ENCODE results near the gene TMEM95.
"Not testable (repeated sequence)": the region's sequence is repeated elsewhere in the genome, so short reads cannot be mapped to it uniquely, and the experiment has no call there.

TMEM95 gene

DNA sequence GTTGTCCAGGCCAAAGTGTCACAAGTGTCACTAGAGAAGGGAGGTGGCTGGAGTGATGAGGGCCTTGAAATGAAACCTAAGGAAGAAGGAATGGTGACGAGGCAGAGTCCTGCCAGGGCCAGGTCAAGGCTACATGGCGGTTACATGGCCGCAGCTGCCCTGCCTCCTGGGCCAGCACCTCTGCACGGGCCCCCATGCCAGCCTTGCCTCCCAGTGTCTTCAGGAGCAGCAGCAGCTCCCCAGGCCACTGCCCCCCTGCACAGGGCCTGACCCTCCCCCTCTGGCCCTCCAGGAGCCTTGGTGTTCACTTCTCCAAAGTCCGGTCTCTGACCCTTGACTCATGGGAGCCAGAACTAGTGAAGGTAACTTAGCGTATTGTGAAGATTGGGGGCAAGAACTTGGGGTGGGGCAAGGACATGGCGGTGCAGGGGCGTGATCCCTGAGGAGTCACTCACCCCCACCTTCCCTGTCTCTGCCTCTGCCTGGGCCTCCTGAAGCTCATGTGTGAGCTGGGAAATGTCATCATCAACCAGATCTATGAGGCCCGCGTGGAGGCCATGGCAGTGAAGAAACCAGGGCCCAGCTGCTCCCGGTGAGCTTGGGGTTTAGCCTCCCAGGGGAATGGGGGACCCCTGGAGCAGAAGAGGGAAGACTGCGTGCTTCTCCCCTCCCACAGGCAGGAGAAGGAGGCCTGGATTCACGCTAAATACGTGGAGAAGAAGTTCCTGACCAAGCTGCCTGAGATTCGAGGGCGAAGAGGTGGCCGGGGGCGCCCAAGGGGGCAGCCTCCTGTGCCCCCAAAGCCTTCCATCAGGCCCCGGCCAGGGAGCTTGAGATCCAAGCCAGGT lies 7.1 kb upstream of the TMEM95 start:
- DNase-seq = no peak

GRCh38 chr17:7348478-7349242 lies 6.3 kb upstream of the TMEM95 start:
- DNase-seq = no peak

DNA sequence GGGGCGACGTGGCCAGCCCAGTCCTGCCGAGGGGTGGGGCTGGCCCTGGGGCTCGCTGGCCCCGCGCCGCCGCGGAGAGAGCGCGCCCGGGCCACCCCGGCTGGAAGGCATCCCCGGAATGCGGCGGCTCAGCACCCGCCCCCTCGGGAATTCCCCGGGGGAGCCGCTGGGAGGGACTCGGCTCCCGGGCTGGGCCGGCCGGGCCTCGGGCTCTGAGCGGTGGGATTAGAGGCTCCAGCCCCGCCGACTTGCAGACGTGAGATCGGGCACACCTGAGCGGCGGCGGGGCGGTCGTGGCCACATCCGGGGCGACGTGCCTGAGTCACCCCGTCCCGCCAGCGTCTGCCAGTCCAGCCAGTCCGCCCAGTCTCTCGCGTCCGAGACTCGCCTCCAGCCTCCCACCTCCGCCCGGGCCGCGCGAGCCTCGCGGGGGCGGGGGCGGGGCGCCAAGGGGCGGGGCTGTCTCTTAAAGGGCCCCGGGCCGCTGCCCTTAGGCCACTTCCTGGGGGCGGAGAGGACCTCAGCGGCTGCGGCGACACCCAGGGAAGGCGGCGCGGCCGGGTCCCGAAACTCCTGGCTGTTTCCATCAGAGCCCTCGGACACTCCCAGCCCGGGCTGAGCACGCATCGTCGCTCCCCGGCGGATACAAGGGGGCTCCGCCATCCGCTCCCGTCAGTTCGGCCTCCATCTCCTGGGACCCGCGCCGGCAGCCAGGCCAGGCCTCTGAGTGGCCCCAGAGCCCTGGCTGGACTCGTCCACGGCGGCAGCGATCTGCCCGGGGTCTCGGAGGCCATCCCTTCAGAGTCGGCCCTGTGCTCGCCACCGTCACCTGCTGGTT lies 3.1 kb upstream of the TMEM95 start, which contains the start of gene KCTD11:
Gene KCTD11, plus strand, starts transcription at position 498 of the 838 bp plus-strand sequence.
- DNase-seq = no peak

- no peak for DNase-seq
These were observed 2.5 kb upstream of the TMEM95 start for GRCh38 chr17:7352503-7352889.

GRCh38 chr17:7352910-7353635 lies 1.9 kb upstream of the TMEM95 start:
- DNase-seq = no peak

DNA sequence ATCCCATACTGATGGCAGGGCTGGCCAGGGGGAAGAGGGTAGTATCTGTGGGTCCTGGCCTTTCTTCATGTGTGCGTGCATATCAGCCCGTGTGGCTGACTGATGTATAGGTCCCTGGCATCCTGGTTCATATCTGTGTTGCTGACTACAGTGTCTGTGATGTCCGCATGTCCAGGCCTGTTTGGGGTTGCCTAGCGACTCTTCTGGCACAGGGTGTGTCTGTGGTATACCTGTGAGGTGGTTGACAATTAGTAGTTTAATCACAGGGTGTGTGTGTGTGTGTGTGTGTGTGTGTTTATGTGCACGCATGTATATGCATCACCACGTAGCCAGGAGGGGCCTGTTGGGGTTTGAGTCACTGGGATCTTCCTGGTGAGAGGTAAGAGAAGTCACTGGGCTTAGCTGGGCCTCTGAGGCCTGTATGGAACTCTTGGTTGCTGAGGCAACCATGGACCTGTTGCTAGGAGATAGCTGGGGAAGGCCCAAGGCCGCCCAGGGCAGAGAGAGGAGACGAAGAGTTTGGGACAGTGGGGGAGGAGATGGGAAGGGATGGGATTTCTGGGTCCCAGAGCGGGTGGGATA lies 603 bp upstream of the TMEM95 start:
- no peak for DNase-seq

GRCh38 chr17:7355573-7355972 lies 617 bp downstream of the TMEM95 start:
- no peak for DNase-seq

DNA sequence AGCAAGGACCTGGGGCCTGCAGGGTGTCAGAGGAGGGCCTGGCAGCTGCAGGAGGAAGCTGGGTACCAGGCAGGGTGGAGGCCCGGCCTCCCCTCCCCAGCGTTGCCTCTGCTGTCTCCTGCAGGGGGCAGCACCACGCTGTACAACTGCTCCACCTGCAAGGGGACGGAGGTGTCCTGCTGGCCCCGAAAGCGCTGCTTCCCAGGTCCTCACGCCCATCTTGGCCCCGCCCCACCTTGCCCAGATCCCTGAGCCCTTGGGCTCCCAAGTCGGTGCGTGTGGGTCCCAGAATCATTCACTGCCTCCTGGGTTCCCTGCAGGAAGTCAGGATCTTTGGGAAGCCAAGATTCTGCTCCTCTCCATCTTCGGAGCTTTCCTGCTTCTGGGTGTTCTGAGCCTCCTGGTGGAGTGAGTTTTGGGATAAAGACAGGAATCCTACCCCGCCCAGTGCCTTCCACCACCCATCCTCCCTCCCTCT lies 1.2 kb downstream of the TMEM95 start:
- peak; percentile 74 for DNase-seq

GRCh38 chr17:7356756-7357155 lies 1.8 kb downstream of the TMEM95 start:
- no peak for DNase-seq

DNA sequence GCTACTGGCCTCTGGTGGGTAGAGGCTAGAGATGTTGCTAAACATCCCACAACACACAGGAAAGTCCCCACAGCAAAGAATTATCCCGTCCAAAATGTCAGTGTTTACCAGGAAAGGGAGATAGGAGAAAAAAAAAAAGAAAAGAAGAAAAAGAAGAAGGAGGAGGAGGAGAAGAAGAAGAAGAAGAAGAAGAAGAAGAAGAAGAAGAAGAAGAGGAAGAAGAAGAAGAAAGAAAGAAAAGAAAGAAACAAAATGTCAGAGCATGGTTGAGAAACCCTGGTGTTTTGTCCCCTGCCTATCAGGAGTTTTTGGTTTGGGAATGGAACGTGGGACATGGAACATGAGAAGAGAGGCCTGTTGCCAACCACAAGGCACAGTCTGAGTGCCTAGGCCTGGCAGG lies 2.4 kb downstream of the TMEM95 start:
- no peak for DNase-seq

DNA sequence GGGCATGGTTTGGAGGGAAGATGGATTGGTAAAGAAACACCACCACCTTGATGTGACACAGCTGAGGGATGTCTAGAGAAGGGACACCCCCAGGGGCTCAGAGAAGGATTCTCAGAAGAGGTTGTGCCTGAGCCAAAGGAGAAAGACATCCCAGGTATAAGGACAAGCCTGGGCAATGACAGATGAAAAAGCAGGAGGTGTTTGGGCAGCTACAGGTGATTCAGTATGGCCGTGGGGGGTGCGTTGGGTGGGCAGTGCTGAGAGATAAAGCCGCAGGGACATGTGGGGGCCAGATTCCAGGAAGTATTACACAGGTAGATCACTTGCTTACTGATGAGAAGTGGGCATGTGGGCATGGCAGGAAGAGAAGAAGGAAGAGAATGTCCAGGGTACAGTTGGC lies 7.0 kb downstream of the TMEM95 start:
- DNase-seq = no peak

GRCh38 chr17:7363311-7363710 lies 8.4 kb downstream of the TMEM95 start:
- no peak for DNase-seq

DNA sequence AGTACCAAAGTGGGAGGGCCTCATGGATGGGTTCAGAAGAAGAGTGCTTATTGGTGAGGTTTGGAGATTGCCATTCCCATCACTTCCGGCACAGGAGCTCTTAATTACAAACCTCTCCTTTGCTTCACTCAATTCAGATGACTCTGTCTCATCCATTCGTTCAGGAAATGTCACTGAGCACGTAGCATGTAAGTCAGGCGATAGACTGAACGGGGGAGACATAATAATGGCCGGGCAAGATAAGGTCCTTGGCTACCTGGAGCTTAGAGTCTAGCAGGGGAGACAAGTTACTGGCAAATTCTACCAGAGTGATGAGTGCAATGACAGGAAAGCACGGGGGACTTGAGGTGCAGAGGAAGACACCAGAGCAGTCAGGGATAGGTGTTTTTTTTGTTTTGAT lies 11.0 kb downstream of the TMEM95 start:
- DNase-seq = not testable (repeated sequence)

DNA sequence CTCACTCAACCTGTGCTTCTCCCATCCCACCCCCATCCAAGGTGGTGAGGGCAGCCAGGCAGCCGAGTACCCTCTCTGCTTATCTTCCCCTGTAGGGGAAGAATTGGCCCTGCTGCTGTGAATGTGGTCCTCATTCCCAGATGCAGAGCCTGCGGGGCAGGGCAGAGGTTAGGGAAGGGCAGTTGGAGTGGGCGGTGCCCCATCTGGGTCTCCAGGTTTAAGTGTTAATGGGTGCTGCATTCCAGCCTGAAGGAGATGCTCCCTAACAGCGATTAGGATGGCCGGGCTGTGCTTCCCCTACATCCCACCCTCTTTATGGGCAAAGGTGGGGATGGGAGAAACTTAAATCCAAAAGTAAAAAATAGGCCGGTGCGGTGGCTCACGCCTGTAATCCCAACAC lies 12.1 kb downstream of the TMEM95 start:
- DNase-seq = no peak

DNA sequence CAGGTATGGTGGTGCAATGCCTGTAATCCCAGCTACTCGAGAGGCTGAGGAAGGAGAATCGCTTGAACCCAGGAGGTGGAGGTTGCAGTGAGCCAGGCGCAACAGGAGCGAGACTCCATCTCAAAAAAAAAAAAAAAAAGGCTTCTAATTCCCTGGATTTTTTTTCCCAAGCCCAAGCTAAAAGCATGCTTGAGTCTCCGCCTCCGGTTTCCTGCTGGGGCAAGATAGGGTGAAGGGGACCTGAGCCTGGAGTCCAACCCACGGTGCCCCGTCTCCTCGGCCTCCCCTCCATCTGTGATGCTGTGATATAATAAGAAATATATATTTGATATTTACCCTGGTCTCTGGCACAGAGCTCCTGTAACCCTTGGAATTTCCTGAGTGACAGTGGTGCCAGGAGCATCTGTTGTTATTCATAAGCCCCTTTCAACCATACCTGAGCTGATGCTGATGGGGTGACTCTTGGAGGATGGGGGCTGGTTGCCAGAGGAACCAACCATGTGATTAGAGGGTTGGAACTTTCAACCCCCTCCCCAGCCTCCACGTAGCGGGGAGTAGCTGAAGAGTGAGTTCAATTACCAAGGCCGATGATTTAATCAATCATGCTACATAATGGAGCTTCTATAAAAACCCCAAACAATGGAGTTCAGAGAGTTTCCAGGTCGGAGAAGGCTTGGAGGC lies 13.1 kb downstream of the TMEM95 start:
- DNase-seq = no peak

- not testable (repeated sequence) for DNase-seq
These were observed 13.6 kb downstream of the TMEM95 start for GRCh38 chr17:7368599-7368994.

DNA sequence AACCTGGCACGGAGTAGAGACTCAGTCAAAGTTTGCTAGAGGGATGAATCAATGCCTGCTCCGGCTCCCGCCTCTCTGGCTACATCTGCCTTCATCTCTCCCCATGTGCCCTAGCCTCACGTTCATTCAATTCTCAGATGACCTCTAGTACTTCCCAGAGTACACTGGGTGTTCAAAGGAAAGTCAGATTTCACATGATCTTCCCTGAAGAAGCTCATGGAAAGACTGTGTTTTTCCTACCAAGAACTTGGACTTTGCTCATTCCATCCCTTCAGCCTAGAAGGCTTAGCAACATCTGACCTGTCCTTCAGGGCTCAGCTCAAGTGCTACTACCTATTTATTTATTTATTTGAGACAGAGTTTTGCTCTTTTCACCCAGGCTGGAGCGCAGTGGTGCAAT lies 14.9 kb downstream of the TMEM95 start:
- DNase-seq = no peak

DNA sequence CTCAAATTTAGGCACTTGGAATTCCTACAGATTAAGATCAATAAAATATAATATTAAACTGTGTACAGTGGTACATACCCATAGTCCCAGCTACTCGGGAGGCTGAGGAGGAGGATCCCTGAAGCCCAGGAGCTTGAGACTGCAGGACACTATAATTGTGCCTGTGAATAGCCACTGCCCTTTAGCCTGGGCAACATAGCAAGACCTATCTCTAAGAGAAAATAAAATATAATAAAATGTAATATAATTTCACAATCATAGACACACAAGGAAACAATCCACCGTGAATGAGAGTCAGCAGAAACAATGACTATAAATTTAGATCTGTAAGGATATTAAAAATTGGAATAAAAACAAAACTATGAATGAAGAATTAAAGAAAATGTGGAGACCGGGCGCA lies 15.9 kb downstream of the TMEM95 start:
- no peak for DNase-seq

GRCh38 chr17:7374353-7374752 lies 19.4 kb downstream of the TMEM95 start:
- no peak for DNase-seq

DNA sequence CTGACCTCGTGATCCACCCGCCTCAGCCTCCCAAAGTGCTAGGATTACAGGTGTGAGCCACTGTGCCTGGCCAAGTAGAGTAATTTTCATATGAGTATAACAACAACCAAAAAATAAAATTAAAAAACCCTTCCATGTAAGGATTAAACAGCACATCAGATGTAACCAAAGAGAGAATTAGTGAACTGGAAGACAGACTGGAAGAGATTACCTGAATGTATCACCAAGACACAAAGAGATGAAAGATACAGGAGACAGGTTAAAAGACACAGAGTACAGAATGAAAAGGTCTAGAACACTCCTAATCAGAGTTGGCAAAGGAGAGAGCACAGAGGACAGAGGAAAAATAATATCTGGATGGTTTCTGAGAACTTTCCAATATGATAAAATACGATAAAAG lies 24.2 kb downstream of the TMEM95 start:
- DNase-seq = no peak

- no peak for DNase-seq
These were observed 25.4 kb downstream of the TMEM95 start for GRCh38 chr17:7380321-7380720.

All from GDM1 (cell line).